Measurements from ENCODE around the gene SERPINA1. TPM values are rescaled to one million over a fixed set of nuclear protein-coding genes. Genes with fewer than 3 reads are reported as not detected.

SERPINA1 gene
- total RNA-seq, 1 donor from 2014 or later: not detected

GRCh38 chr14:94368956-94369355, 19.4 kb downstream of the SERPINA1 start:
- Mint-ChIP-seq H3K9me3 (ENCODE audit: unreplicated experiment) (peaks cover 2% of the 10 kb centered on the region), H3K27me3 (ENCODE audit: unreplicated experiment) (no peaks in the 10 kb centered on the region), H3K36me3 (ENCODE audit: unreplicated experiment) (no peaks in the 10 kb centered on the region), H3K4me3 (ENCODE audit: unreplicated experiment) (no peak overlapping the region), H3K27ac (ENCODE audit: unreplicated experiment) (no peak overlapping the region), H3K4me1 (ENCODE audit: low read depth, unreplicated experiment) (no peaks in the 10 kb centered on the region)
- DNase-seq: no peak
- TF ChIP-seq CTCF (IDR thresholded peaks at IDR 0.05; ENCODE audit: partially characterized antibody, unreplicated experiment): no peak

- Mint-ChIP-seq H3K4me1 (ENCODE audit: low read depth, unreplicated experiment) (no peaks in the 10 kb centered on the region), H3K9me3 (ENCODE audit: unreplicated experiment) (peaks cover 2% of the 10 kb centered on the region), H3K27ac (ENCODE audit: unreplicated experiment) (no peak overlapping the region), H3K36me3 (ENCODE audit: unreplicated experiment) (no peaks in the 10 kb centered on the region), H3K4me3 (ENCODE audit: unreplicated experiment) (no peak overlapping the region), H3K27me3 (ENCODE audit: unreplicated experiment) (no peaks in the 10 kb centered on the region)
- no peak for DNase-seq
- no peak for TF ChIP-seq CTCF (IDR thresholded peaks at IDR 0.05; ENCODE audit: partially characterized antibody, unreplicated experiment)
Observed at GRCh38 chr14:94368243-94368590, 20.2 kb downstream of the SERPINA1 start.

GRCh38 chr14:94367347-94368242, 20.8 kb downstream of the SERPINA1 start:
- Mint-ChIP-seq H3K27me3 (ENCODE audit: unreplicated experiment) (peaks cover 3% of the 10 kb centered on the region), H3K4me1 (ENCODE audit: low read depth, unreplicated experiment) (no peaks in the 10 kb centered on the region), H3K27ac (ENCODE audit: unreplicated experiment) (no peak overlapping the region), H3K9me3 (ENCODE audit: unreplicated experiment) (peaks cover 3% of the 10 kb centered on the region), H3K36me3 (ENCODE audit: unreplicated experiment) (no peaks in the 10 kb centered on the region), H3K4me3 (ENCODE audit: unreplicated experiment) (no peak overlapping the region)
- no peak for DNase-seq
- no peak for TF ChIP-seq CTCF (IDR thresholded peaks at IDR 0.05; ENCODE audit: partially characterized antibody, unreplicated experiment)

- H3K36me3 Mint-ChIP-seq (ENCODE audit: unreplicated experiment): no peaks in the 10 kb centered on the region
- H3K4me3 Mint-ChIP-seq (ENCODE audit: unreplicated experiment): no peak within 1 kb of the TSS
- no peak for DNase-seq
Observed at GRCh38 chr14:94366146-94366915, 22.1 kb downstream of the SERPINA1 start, which contains the start of gene SERPINA2. Gene SERPINA2 (minus strand): TSS chr14:94366698.

More at GRCh38 chr14:94366146-94366915, 22.1 kb downstream of the SERPINA1 start, which contains the start of gene SERPINA2:
- Mint-ChIP-seq H3K27me3 (ENCODE audit: unreplicated experiment) (peaks cover 3% of the 10 kb centered on the region), H3K4me1 (ENCODE audit: low read depth, unreplicated experiment) (no peaks in the 10 kb centered on the region), H3K9me3 (ENCODE audit: unreplicated experiment) (peaks cover 1% of the 10 kb centered on the region), H3K27ac (ENCODE audit: unreplicated experiment) (no peak within 1 kb of the TSS)
- no peak for TF ChIP-seq CTCF (IDR thresholded peaks at IDR 0.05; ENCODE audit: partially characterized antibody, unreplicated experiment)
